ENCODE results near the gene MIB1.

MIB1 gene

GRCh38 chr18:21865043-21865442 is 124.5 kb downstream of the MIB1 start:
- no peak for DNase-seq (ENCODE audit: low read depth, low spot score)
- CTCF ChIA-PET = interaction anchor here (1.4 kb wide), 1 partner anchor 264 kb away, joined by 3 read pairs; no protein-coding TSS in a partner anchor
- TF ChIP-seq, protein P1, sequence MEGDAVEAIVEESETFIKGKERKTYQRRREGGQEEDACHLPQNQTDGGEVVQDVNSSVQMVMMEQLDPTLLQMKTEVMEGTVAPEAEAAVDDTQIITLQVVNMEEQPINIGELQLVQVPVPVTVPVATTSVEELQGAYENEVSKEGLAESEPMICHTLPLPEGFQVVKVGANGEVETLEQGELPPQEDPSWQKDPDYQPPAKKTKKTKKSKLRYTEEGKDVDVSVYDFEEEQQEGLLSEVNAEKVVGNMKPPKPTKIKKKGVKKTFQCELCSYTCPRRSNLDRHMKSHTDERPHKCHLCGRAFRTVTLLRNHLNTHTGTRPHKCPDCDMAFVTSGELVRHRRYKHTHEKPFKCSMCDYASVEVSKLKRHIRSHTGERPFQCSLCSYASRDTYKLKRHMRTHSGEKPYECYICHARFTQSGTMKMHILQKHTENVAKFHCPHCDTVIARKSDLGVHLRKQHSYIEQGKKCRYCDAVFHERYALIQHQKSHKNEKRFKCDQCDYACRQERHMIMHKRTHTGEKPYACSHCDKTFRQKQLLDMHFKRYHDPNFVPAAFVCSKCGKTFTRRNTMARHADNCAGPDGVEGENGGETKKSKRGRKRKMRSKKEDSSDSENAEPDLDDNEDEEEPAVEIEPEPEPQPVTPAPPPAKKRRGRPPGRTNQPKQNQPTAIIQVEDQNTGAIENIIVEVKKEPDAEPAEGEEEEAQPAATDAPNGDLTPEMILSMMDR (IDR thresholded peaks at IDR 0.05; ENCODE audit: insufficient read depth, low read length, missing control alignments) = no peak
- no peak overlapping the region for H3K4me3 ChIP-seq (ENCODE audit: low read depth, low read length)
- POLR2A ChIA-PET = no interaction called here

- DNase-seq (ENCODE audit: low read depth, low spot score) = no peak
- H3K4me3 ChIP-seq (ENCODE audit: low read depth, low read length) = no peak overlapping the region
- ChIA-PET CTCF (no interaction called here), POLR2A (no interaction called here)
- TF ChIP-seq, protein P1 (IDR thresholded peaks at IDR 0.05; ENCODE audit: insufficient read depth, low read length, missing control alignments) = no peak
Measured at GRCh38 chr18:21868770-21869169, 128.2 kb downstream of the MIB1 start.

GRCh38 chr18:21889570-21889969 is 149.0 kb downstream of the MIB1 start:
- ChIA-PET CTCF (interaction anchor here (0.6 kb wide), 1 partner anchor 938 kb away, joined by 3 read pairs; no protein-coding TSS in a partner anchor), POLR2A (no interaction called here)
- no peak overlapping the region for H3K4me3 ChIP-seq (ENCODE audit: low read depth, low read length)
- TF ChIP-seq, protein P1 (IDR thresholded peaks at IDR 0.05; ENCODE audit: insufficient read depth, low read length, missing control alignments) = no peak
- no peak for DNase-seq (ENCODE audit: low read depth, low spot score)

GRCh38 chr18:21894619-21895367 is 154.2 kb downstream of the MIB1 start:
- POLR2A ChIA-PET = no interaction called here
- TF ChIP-seq, protein P1 (IDR thresholded peaks at IDR 0.05; ENCODE audit: insufficient read depth, low read length, missing control alignments) = no peak
- DNase-seq (ENCODE audit: low read depth, low spot score) = no peak
- CTCF ChIA-PET = no interaction called here
- H3K4me3 ChIP-seq (ENCODE audit: low read depth, low read length) = no peak overlapping the region

GRCh38 chr18:21896732-21897336 is 156.2 kb downstream of the MIB1 start:
- CTCF ChIA-PET = interaction anchor here (0.9 to 1.9 kb wide), 2 partner anchors 25 to 102 kb away, joined by 3 to 8 read pairs; no protein-coding TSS in a partner anchor
- POLR2A ChIA-PET = no interaction called here
- DNase-seq (ENCODE audit: low read depth, low spot score) = no peak
- no peak overlapping the region for H3K4me3 ChIP-seq (ENCODE audit: low read depth, low read length)
- TF ChIP-seq, protein P1 (IDR thresholded peaks at IDR 0.05; ENCODE audit: insufficient read depth, low read length, missing control alignments) = no peak

DNA sequence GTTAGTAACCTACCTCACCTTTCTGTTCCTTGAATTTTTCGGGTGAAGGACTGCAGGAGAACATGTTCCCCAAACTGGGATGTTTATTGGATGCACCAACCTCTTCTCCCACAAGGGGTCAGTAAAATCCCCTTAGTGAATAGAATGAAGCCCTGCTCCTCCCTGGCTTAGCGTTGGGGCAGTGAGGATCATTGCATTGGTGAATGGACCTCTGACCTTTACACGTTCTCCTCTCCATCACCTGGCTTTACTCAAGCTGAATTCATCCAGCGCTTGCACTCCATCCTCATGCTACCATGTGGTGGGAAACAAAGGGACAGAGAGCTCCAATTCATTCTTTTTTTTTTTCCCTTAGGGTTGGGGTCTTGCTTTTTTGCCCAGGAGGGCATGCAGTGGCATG is 157.2 kb downstream of the MIB1 start:
- H3K4me3 ChIP-seq (ENCODE audit: low read depth, low read length) = no peak overlapping the region
- ChIA-PET CTCF (interaction anchor here (0.6 to 1.9 kb wide), 9 partner anchors 9 to 664 kb away, joined by 3 to 8 read pairs (median 4); no protein-coding TSS in a partner anchor), POLR2A (no interaction called here)
- DNase-seq (ENCODE audit: low read depth, low spot score) = no peak
- TF ChIP-seq, protein P1 (IDR thresholded peaks at IDR 0.05; ENCODE audit: insufficient read depth, low read length, missing control alignments) = peak; percentile 70

Data from AG04449 (cell line).